Loucy (cell line): Measurements from ENCODE around the gene PEX16.

Source experiments
- CTCF ChIP-seq: fragments of 200-600 bp; sonication (generic); conservative IDR thresholded peaks from 2 replicates; pipeline ENCODE4 v1.5.1; 2014; ENCODE audit warnings: mild to moderate bottlenecking, antibody characterized with exemption, low read length
- EZH2phosphoT487 ChIP-seq: fragments of 200-600 bp; IDR thresholded peaks from 2 replicates; pipeline ENCODE4 v1.6.1; 2018; ENCODE audit warnings: antibody characterized with exemption, mild to moderate bottlenecking, moderate library complexity, borderline replicate concordance

DNA sequence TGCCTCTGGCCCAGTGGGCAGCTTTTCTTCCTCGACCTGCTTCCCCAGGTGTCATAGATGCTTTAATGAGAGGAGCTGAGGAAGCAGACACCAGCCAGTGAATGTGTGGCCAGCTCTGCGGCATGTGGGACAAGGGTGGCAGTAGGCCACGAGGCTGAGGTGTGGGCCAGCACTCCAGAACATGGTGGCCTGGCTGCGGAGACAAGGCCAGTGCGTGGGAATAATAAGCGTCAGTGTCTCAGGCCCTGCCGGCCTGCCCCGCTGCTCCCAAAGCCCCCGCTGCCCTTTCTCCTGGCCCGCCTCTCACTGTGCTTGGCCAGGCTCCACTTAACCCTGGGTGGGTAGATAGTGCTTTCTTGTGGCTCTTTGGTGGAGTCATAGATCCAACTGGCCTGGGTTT, 30.1 kb downstream of the PEX16 start:
- TF ChIP-seq CTCF (no peak), EZH2phosphoT487 (no peak)
